ENCODE results near the gene XPR1. TPM values are rescaled to one million over a fixed set of nuclear protein-coding genes. Genes with fewer than 3 reads are reported as not detected.

XPR1 gene
- total RNA-seq, 4 donors from 2014 or later = 17.2 to 28.3 (median 26.6) TPM

DNA sequence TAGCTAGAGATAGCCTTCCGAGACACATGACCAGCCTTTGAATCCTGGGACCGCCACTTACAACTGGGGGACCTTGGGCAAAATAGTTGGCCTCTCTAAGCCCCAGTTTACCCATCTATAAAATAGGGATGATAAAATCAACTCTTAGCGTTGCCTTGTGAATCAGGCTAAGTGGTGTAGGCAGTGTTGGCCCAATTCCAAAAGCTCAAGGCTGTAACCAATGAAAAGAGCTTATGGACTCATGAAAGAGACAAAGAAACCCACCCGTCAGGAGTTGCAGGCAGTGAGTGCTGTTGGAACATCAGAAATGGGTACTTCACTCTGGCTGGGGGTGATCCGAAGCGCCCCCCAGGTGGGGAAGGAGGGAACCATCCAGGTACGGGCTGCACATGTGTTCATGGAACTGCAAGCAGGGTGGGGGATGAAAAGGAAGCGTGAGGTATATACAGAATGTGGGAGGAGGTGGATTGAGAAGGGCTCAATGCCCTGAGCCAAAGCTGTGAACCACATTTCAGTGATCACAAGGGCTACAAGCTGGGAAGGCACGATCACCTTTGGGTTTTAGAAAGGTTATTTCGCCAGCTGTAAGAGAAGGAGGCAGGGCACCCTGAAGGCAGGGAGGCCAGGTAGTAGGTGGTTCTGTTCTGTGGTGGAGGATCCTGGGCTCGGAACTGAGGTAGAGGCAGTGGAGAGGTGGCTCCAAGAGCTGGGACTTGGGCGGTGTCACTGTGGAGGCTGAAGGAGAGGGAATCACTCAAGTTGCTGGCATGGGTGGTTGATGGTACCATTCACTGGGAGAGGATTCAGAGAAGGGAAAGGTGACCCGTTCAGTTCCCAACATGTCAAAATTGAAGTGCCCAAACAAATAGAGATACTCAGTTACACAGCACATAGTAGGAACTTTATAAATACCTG is 269.5 kb downstream of the XPR1 start:
- no peak overlapping the region for H3K27ac ChIP-seq
- no peak for TF ChIP-seq POLR2AphosphoS5 (IDR thresholded peaks at IDR 0.05)
- ATAC-seq = no peak
- 89 to 90% methylated on average over 5 to 12 of the region's 13 CpGs for WGBS, 2 donors (ENCODE audit: low coverage in 1 of 2)
- H3K9me3 ChIP-seq = no peaks in the 10 kb centered on the region
- H3K36me3 ChIP-seq = no peaks in the 10 kb centered on the region
- no peaks in the 10 kb centered on the region for H3K4me1 ChIP-seq
- peaks cover 18% of the 10 kb centered on the region for H3K27me3 ChIP-seq
- no peak overlapping the region for H3K4me3 ChIP-seq

DNA sequence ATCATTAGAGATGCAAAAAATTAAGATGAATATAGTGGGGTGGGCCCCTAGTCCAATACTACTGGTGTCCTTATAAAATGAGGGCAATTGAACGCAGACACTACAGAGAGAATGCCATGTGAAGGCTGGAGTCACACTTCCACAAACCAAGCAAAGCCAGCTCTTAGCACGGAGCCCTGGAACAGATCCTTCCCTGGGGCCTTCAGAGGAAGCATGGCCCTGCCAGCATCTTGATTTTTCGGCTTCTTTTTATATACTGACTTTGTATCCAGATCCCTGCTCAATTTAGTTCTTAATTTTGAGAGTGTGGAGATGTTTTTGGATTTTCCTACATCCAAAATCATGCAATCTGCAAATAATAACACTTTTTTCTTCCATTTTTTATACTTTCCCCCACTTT is 270.7 kb downstream of the XPR1 start:
- no peak for TF ChIP-seq EP300 (IDR thresholded peaks at IDR 0.05)
- TF ChIP-seq POLR2AphosphoS5 (IDR thresholded peaks at IDR 0.05) = no peak
- no peak for TF ChIP-seq POLR2A (IDR thresholded peaks at IDR 0.05)
- TF ChIP-seq CTCF (IDR thresholded peaks at IDR 0.05) = no peak
- H3K9me3 ChIP-seq = no peaks in the 10 kb centered on the region
- no peak overlapping the region for H3K4me3 ChIP-seq
- WGBS, 2 donors (ENCODE audit: low coverage in 1 of 2) = 57 to 91% methylated on average over 3 of the region's 3 CpGs
- peaks cover 18% of the 10 kb centered on the region for H3K27me3 ChIP-seq
- no peaks in the 10 kb centered on the region for H3K4me1 ChIP-seq
- no peak overlapping the region for H3K27ac ChIP-seq
- no peaks in the 10 kb centered on the region for H3K36me3 ChIP-seq
- ATAC-seq = no peak

- Histone ChIP-seq H3K27ac (no peak overlapping the region), H3K9me3 (no peaks in the 10 kb centered on the region), H3K4me3 (no peak overlapping the region), H3K27me3 (no peaks in the 10 kb centered on the region), H3K36me3 (no peaks in the 10 kb centered on the region), H3K4me1 (peaks cover 0 to 20% (median 0%) of the 10 kb centered on the region in 3 donors)
- WGBS, 2 donors (ENCODE audit: low coverage in 1 of 2) = 89% methylated on average over 6 of the region's 8 CpGs; no CpG with 5 or more reads in 1 of the 2 donors
- no peak for ATAC-seq
- TF ChIP-seq POLR2AphosphoS5 (IDR thresholded peaks at IDR 0.05) = no peak
- TF ChIP-seq EP300 (IDR thresholded peaks at IDR 0.05) = no peak
- TF ChIP-seq CTCF (IDR thresholded peaks at IDR 0.05) = no peak
Observed at GRCh38 chr1:180905927-180906326, 274.1 kb downstream of the XPR1 start.

- no peak overlapping the region for H3K4me3 ChIP-seq
- no peaks in the 10 kb centered on the region for H3K36me3 ChIP-seq
- TF ChIP-seq POLR2AphosphoS5 (IDR thresholded peaks at IDR 0.05) (no peak), POLR2A (IDR thresholded peaks at IDR 0.05) (no peak), EP300 (IDR thresholded peaks at IDR 0.05) (no peak), CTCF (IDR thresholded peaks at IDR 0.05) (no peak)
- H3K27ac ChIP-seq = no peak overlapping the region
- peaks cover under 1 to 26% (median 2%) of the 10 kb centered on the region in 3 donors for H3K4me1 ChIP-seq
- WGBS, 2 donors (ENCODE audit: low coverage in 1 of 2) = 88 to 94% methylated on average over 4 to 6 of the region's 9 CpGs
- no peaks in the 10 kb centered on the region for H3K9me3 ChIP-seq
- ATAC-seq = no peak
- no peaks in the 10 kb centered on the region for H3K27me3 ChIP-seq
Observed at GRCh38 chr1:180906511-180906910, 274.7 kb downstream of the XPR1 start.

- no peaks in the 10 kb centered on the region for H3K9me3 ChIP-seq
- 90 to 100% methylated on average over 1 to 2 of the region's 10 CpGs for WGBS, 2 donors (ENCODE audit: low coverage in 1 of 2)
- peaks cover 2 to 34% (median 5%) of the 10 kb centered on the region in 3 donors for H3K4me1 ChIP-seq
- no peak for ATAC-seq
- H3K27ac ChIP-seq = no peak overlapping the region
- TF ChIP-seq POLR2AphosphoS5 (IDR thresholded peaks at IDR 0.05) (no peak), EP300 (IDR thresholded peaks at IDR 0.05) (no peak), CTCF (IDR thresholded peaks at IDR 0.05) (no peak), POLR2A (IDR thresholded peaks at IDR 0.05) (no peak)
- H3K27me3 ChIP-seq = no peaks in the 10 kb centered on the region
- H3K36me3 ChIP-seq = no peaks in the 10 kb centered on the region
- no peak overlapping the region for H3K4me3 ChIP-seq
Observed at GRCh38 chr1:180907313-180908055, 275.7 kb downstream of the XPR1 start.

Measured in gastroesophageal sphincter (tissue), 4 donors.